Suppressor macrophage treated with lipopolysaccharide for 4 hours (primary cell): ENCODE measurements around the gene OR5W2.
"Not testable (repeated sequence)": the region's sequence is repeated elsewhere in the genome, so short reads cannot be mapped to it uniquely, and the experiment has no call there.

ENCODE experiments used
- DNase-seq: peaks from one replicate; pipeline ENCODE4 v3.0.0-alpha.2; 2020

OR5W2 gene

DNA sequence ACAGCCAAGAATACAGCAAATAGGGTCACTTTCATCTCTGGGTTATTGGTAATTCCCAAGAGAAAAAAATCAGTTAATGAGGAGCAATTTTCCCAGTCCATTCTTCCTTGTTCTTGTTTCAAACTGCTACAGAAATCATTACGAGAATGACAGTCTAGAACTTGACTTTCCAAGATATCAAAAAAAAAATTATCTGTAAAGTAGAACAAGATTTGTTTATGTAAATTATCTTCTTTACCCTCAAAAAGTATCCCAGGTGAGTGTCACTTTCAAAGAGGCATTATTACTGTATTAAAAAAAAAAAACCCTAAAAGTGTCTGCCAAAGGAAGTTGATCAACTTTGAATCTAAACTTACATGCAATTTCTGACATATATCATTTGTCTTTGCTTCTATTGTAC is at the start of gene OR5W2:
TSS of gene OR5W2 (minus strand) at position 101 of the 400 bp plus-strand sequence. CDS start at position 101, 0 bp downstream.
- DNase-seq: no peak

DNA sequence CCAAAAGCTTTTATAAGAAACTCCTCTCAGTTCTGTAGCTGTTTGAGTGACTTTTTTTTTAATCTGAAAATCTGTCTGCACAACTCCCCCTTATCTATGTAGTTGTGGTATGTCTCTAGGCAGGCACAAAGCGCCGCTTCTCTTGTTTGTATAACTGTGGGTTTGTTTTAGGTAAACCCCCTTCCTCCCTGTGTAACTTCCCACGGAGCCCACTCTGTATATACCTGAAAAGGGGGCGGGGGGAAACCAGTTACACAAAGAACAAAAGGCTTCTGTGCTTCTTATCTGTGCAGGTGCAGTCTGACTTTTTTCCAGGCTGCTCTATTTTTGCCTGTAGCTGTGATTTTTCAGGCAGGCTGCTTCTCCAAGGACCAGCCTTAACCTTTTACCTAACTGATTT is 42.1 kb upstream of the OR5W2 start:
- no peak for DNase-seq

DNA sequence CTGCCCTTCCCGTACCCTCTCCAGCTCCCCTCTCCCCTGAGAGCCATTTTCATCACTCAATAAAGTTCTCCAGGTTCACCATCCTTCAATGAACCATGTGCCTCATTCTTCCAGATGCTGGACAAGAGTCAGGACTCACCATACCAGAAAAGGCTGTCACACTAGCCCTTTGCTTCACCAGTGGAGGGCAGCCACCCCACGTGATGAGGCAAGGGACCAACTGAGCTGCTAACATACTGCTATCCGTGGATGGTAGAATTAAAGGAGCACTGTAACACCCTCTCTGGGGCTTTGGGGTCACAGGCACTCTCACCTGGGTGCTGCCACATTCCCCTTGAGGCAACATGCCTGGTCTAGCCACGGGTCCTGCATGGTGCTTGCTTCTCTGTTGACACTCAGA is 34.9 kb upstream of the OR5W2 start:
- no peak for DNase-seq

DNA sequence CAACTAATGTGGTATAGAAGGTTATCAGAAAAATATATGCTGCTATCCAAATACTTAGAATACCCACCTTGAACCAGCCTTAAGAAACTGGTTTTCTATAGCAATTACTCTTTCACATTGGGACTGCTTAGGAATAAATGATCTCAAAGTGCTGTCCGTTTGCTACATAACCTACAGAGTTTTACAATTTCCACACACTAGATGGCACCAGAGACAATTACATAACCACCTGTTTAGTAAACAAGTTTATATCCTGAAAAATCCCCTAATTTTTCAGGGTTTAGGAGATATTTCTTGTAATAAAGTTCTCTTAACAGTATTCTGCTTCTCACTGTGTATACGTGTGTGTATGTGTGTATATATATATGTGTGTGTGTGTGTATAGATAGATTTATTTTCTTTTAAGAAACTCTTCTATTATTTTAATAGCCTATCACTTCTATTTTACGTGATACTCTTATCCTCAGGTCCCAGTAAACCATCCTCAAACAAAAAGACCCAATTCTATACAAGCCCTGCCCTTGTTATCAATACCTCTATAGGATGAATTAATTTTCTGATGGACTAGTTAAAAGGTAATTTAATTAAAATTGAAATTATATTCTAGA is 28.5 kb upstream of the OR5W2 start:
- DNase-seq: peak; percentile 26

DNA sequence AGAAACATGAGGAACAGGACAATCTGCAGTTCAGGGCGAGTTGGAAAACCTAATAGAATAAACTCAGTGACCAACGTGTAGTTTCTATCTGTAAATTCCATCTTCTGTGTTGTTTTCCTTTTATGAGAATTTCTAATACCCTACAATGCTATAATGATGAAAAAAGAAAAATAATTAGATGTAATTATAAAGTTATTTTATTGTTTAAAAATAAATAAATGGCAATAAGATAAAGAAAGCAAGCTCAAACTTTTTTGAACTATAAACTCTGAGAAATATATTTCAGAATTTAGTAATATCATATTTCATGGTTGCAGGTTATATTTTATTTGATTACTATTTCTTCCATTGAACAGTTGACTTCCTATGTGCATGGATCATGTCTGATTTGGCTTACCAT is 21.9 kb upstream of the OR5W2 start, which contains the start of gene OR5I1:
TSS of gene OR5I1 (minus strand) at position 101 of the 400 bp plus-strand sequence. CDS start at position 101, 0 bp downstream.
- DNase-seq: no peak

DNA sequence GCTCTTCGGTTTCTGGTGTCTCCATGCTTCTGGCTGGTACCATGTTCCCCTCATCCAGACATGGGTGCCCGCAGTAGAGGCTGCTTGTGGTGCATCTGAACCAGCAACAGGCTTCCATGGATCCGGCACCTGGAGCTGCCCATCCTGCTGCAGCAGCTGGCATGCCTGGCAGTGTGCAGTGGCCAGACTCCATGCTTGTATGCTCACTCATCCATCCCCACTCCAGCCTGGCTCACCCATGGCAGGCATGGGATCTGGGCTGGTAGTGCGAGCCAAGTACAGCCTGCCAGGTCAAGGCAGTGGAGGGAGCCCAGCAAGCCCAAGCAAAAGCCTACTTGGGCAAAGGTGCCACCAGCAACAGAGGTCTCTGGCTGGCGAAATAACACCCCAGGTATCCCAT is 6.2 kb upstream of the OR5W2 start:
- no peak for DNase-seq

DNA sequence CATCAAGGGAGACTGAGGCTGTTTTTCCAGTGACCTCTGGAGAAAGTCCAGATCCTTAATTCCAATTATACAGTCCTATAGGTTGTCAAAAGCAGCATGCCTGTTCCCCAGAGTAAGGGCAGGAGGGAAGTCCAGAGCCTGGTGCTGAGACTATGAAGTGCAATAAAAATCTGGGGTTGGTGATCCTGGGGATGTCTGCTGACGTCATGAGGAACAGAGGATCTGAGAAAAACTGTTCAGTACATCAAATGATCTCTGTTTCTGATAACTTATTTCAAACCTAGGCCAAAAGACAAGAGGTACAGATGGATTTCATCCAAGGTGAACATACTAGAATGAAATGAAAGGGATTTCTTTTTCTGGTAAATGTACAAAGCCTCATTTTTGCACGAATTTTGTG is 12.1 kb downstream of the OR5W2 start:
- no peak for DNase-seq

DNA sequence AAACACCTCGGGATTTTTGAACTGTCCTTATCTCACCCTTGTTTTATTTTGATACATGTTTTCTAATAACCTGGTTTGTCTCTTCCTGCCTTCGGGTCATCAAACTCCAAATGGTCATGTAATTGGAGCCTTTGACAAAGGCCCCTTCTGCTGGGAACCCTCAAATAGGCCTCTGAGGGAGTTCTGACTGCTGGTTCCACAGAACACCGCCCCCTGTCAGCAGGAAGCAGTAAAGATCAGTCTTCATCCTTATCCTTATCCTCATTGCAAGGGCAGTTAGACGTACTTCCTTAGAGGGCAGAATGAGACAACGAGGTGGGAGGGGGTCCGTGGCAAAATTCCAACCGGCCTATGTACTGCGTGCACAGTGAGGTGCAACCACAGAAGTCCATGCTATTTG is 19.2 kb downstream of the OR5W2 start:
- no peak for DNase-seq

DNA sequence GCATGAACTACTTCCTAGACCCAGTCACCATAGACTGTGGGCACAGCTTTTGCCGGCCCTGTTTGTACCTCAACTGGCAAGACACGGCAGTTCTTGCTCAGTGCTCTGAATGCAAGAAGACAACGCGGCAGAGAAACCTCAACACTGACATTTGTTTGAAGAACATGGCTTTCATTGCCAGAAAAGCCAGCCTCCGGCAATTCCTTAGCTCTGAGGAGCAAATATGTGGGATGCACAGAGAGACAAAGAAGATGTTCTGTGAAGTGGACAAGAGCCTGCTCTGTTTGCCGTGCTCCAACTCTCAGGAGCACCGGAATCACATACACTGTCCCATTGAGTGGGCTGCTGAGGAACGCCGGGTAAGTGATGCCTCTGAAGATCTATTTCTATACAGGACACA is 28.9 kb downstream of the OR5W2 start:
- DNase-seq: not testable (repeated sequence)

DNA sequence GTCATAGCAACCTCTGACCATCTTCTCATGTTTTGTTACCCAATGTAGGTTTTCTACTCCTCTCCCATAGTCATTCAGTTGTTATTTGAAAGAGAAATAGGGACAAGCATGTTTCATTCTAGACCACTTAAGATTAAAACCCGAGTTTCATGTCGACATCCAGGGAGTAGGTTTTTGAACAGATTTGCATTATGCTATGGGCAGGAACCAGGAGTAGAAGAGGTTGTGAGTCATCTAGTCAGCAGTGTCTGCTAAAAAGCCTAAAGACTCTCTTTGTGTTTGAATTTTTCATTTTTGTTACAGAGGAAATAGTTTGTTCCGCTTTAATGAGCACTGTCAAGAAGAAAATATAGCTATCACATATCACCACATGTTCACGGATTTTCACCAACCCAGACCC is 29.4 kb downstream of the OR5W2 start:
- not testable (repeated sequence) for DNase-seq

DNA sequence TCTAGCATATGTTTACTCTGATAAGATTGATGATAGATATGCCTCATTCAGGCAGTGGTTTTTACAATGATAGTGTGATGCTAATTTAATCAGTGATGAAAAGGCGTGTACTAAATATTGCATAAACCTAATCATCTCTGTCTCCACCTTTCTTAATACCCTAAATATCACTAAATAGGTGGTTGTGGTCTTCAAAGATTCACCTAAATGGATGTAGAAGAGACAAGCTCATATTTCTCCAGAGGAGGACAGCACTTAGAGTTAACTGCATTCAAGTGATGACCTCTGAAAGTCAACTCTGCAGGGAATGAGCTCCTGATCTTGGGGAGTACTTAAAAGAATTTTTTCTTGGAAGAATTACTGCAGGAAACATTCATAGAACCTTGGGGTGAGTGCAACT is 31.4 kb downstream of the OR5W2 start, which contains the start of gene TRIM51:
TSS of gene TRIM51 (plus strand) at position 301 of the 400 bp plus-strand sequence. CDS start 2,132 bp downstream, outside the sequence.
- DNase-seq: not testable (repeated sequence)

DNA sequence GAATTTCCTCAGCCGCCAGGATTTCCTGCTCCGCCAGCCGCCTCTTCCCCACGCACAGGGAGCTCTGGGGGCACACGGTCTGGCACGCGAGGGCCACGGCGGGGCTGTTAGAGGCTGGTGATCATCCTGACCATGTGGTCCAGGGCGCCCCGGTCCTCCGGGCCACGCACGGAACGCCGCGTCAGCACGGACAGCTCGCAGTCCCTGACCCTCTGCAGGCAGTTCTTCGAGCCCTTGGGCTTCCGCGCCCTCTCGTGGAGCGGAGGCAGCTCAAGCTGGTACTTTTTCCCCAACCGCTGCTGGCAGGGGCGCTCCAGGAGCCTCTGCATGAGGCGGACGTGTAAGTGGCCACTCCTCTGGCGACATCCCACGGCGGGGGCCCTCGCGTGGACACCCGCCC is 41.2 kb downstream of the OR5W2 start:
- DNase-seq: not testable (repeated sequence)

DNA sequence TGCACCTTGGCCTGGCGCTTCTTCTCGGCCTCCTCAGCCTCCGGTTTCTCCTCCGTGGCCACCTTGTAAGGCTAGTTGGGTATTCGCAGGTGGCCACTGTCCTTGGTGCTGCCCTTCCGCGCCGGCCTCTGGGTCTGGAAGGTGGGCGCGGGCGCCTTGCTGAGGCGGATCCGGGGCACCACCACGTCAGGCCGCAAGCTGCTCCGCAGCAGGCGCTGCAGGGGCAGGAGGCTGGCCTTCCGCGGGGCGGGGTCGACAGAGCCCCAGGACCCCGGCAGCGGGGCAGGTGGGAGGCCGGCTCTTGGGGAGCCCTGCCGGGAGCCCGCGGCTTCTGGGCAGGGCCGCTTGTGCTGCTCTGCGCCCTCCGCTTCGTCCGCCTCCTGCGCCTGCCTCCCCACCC is 41.7 kb downstream of the OR5W2 start:
- not testable (repeated sequence) for DNase-seq

DNA sequence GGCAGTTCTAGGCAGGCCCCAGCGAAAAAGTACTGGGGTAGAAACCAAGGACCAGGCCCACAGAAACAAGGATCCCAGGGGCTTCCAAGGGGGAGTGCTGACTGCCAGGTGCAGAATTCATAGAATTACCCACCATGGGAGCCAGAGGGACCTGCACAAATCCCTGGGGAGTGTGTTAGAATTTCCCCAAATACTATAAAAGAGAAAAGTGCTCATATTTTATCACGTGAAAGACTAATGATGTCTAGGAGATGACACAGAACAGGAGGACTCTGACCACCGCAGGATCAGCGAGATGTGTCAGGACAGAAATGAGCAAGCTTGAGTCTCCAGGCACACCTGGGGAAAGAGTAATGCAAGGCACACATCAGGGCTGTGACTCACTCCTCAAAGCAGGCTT is 47.0 kb downstream of the OR5W2 start:
- DNase-seq: not testable (repeated sequence)
